Esophagus muscularis mucosa (tissue), 4 donors: ENCODE results near the gene XRCC6. TPM values are rescaled to one million over a fixed set of nuclear protein-coding genes. Genes with fewer than 3 reads are reported as not detected.
"Not testable (repeated sequence)": the region's sequence is repeated elsewhere in the genome, so short reads cannot be mapped to it uniquely, and the experiment has no call there.

Experiments
- DNase-seq: peaks from one replicate; pipeline ENCODE4 v3.0.0-alpha.2; 2017; ENCODE audit errors: extremely low spot score
- H3K27ac ChIP-seq, 4 donors: fragments of 200-600 bp; sonication (generic); replicated peaks in 1 of 4; 1 replicate in 3 of 4; 2 replicates in 1 of 4; pipeline ENCODE4 v1.5.1; 2016 to 2019; ENCODE audit warnings: mild to moderate bottlenecking in 1 of 4
- H3K27me3 ChIP-seq, 4 donors: fragments of 200-600 bp; sonication (generic); one replicate each; pipeline versions ENCODE4 v1.5.1 to v1.6.0; 2016 to 2019
- H3K36me3 ChIP-seq, 4 donors: fragments of 200-600 bp; sonication (generic); one replicate each; pipeline ENCODE4 v1.5.1; 2016 to 2019
- H3K4me1 ChIP-seq, 4 donors: fragments of 200-600 bp; sonication (generic); one replicate each; pipeline ENCODE4 v1.5.1; 2016 to 2019
- H3K4me3 ChIP-seq, 4 donors: fragments of 200-600 bp; sonication (generic); 1 replicate in 2 of 4; 2 replicates in 2 of 4; pipeline ENCODE4 v1.5.1; 2016 to 2019; ENCODE audit warnings: mild to moderate bottlenecking in 4 of 4, moderate library complexity in 1 of 4
- H3K9me3 ChIP-seq, 4 donors: fragments of 200-600 bp; sonication (generic); 1 replicate in 3 of 4; 2 replicates in 1 of 4; pipeline ENCODE4 v1.5.1; 2016 to 2019
- CTCF ChIP-seq, 3 experiments: fragments of 200-600 bp in 2 of 3; fragments of 450-650 bp in 1 of 3; sonication (generic) in 2 of 3; IDR thresholded peaks; one replicate each; pipeline ENCODE4 v1.5.1; 2017 to 2019; ENCODE audit warnings: antibody characterized with exemption in 3 of 3, mild to moderate bottlenecking in 2 of 3, moderate library complexity in 1 of 3
- EP300 ChIP-seq: sonication (generic); formaldehyde crosslinking; IDR thresholded peaks from one replicate; pipeline ENCODE4 v1.6.1; 2017; ENCODE audit warnings: antibody characterized with exemption
- POLR2A ChIP-seq: fragments of 450-650 bp; IDR thresholded peaks from one replicate; pipeline ENCODE4 v1.6.1; 2017; ENCODE audit warnings: antibody characterized with exemption, moderate library complexity, mild to moderate bottlenecking, low read depth
- POLR2AphosphoS5 ChIP-seq, 2 donors: sonication (generic); formaldehyde crosslinking; IDR thresholded peaks; one replicate each; pipeline ENCODE4 v1.6.1; 2017; ENCODE audit warnings: antibody characterized with exemption in 2 of 2
- WGBS: methylation state at CpG from one replicate; pipeline ENCODE4 v1.1.5; 2018; 5-methylcytosine and 5-hydroxymethylcytosine counted together
- intact Hi-C: fragments of 100-400 bp; cut with DNase I; formaldehyde crosslinking; loops from one replicate; pipeline ENCODE4 v1.15.1; 2023
- total RNA-seq, 4 donors: library from RNA; depleted of rRNA; stranded (reverse); fragments of >200 nt; gene quantifications; one replicate each; pipeline versions ENCODE4 v1.1.0 to v1.2.1, GENCODE V29; 2016

The XRCC6 gene
- total RNA-seq, 4 donors from 2014 or later: 181 to 255 (median 233) TPM

DNA sequence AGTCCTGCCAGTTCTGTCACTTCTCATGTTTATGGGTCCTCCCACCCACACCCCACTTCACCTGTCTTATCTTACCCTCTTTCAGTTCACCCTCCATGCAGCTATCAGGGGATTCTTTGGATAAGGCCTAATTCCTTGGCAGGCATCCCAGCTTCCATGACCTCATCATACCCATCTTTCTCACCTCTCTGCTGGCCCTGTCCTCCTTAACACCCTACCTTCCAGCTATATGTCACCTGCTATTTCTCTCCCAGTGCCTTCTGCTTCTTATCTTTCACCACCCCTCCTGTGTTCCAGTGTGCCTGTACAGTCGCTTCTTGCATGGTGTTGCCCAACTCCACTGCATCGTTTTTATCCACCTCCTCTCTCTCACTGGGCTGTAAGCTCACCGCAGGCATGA lies 39.3 kb downstream of the XRCC6 start:
- intact Hi-C loops: no loop called here
- no peaks in the 10 kb centered on the region for H3K9me3 ChIP-seq
- TF ChIP-seq POLR2AphosphoS5 (IDR thresholded peaks at IDR 0.05) (no peak), CTCF (IDR thresholded peaks at IDR 0.05) (no peak), EP300 (no peak), POLR2A (no peak)
- 62% methylated on average over 3 of the region's 3 CpGs for WGBS
- peaks cover 91 to 100% (median 100%) of the 10 kb centered on the region in 4 donors for H3K36me3 ChIP-seq
- peaks cover 0 to 9% (median 4%) of the 10 kb centered on the region in 4 donors for H3K4me1 ChIP-seq
- DNase-seq: no peak
- no peaks in the 10 kb centered on the region for H3K27me3 ChIP-seq
- H3K4me3 ChIP-seq: no peak overlapping the region
- peak overlapping the region in 1 of 4 donors; percentile 26 for H3K27ac ChIP-seq

GRCh38 chr22:41661088-41661487 lies 40.0 kb downstream of the XRCC6 start:
- H3K36me3 ChIP-seq: peaks cover 84 to 96% (median 94%) of the 10 kb centered on the region in 4 donors

GRCh38 chr22:41661713-41662112 lies 40.6 kb downstream of the XRCC6 start:
- H3K4me3 ChIP-seq: no peak overlapping the region
- H3K27ac ChIP-seq: no peak overlapping the region
- no peaks in the 10 kb centered on the region for H3K9me3 ChIP-seq
- peaks cover 0 to 16% (median 10%) of the 10 kb centered on the region in 4 donors for H3K4me1 ChIP-seq
- no peaks in the 10 kb centered on the region for H3K27me3 ChIP-seq
- WGBS: 98% methylated on average over 2 of the region's 2 CpGs
- intact Hi-C loops: no loop called here
- no peak for DNase-seq
- peaks cover 78 to 89% (median 88%) of the 10 kb centered on the region in 4 donors for H3K36me3 ChIP-seq
- no peak for TF ChIP-seq CTCF (IDR thresholded peaks at IDR 0.05)
- no peak for TF ChIP-seq EP300
- no peak for TF ChIP-seq POLR2A
- no peak for TF ChIP-seq POLR2AphosphoS5 (IDR thresholded peaks at IDR 0.05)

More at GRCh38 chr22:41661088-41661487, 40.0 kb downstream of the XRCC6 start:
- Histone ChIP-seq H3K4me1 (peaks cover 0 to 11% (median 4%) of the 10 kb centered on the region in 4 donors), H3K9me3 (no peaks in the 10 kb centered on the region), H3K27me3 (no peaks in the 10 kb centered on the region), H3K4me3 (no peak overlapping the region), H3K27ac (no peak overlapping the region)
- no peak for DNase-seq
- TF ChIP-seq POLR2A: no peak
- no peak for TF ChIP-seq CTCF (IDR thresholded peaks at IDR 0.05)
- no peak for TF ChIP-seq POLR2AphosphoS5 (IDR thresholded peaks at IDR 0.05)
- no peak for TF ChIP-seq EP300
- WGBS: 90% methylated on average over 3 of the region's 3 CpGs
- intact Hi-C loops: no loop called here

- H3K9me3 ChIP-seq, H3K27ac ChIP-seq, intact Hi-C loops, H3K27me3 ChIP-seq, H3K4me3 ChIP-seq, DNase-seq: not testable (repeated sequence)
- Histone ChIP-seq H3K4me1 (peaks cover 0 to 29% (median 21%) of the 10 kb centered on the region in 4 donors), H3K36me3 (peaks cover 59 to 70% (median 69%) of the 10 kb centered on the region in 4 donors)
- WGBS: 79% methylated on average over 6 of the region's 9 CpGs
These were observed 42.5 kb downstream of the XRCC6 start for GRCh38 chr22:41663594-41663993.

- DNase-seq: no peak
- no peak overlapping the region for H3K27ac ChIP-seq
- intact Hi-C loops: no loop called here
These were observed 43.4 kb downstream of the XRCC6 start for GRCh38 chr22:41664490-41664889.

More at GRCh38 chr22:41664490-41664889, 43.4 kb downstream of the XRCC6 start:
- no peak overlapping the region for H3K4me3 ChIP-seq
- no peaks in the 10 kb centered on the region for H3K9me3 ChIP-seq
- H3K27me3 ChIP-seq: no peaks in the 10 kb centered on the region
- peaks cover 50 to 61% (median 60%) of the 10 kb centered on the region in 4 donors for H3K36me3 ChIP-seq
- TF ChIP-seq CTCF (IDR thresholded peaks at IDR 0.05): no peak
- no peak for TF ChIP-seq POLR2AphosphoS5 (IDR thresholded peaks at IDR 0.05)
- TF ChIP-seq POLR2A: no peak
- no peak for TF ChIP-seq EP300
- H3K4me1 ChIP-seq: peaks cover 0 to 29% (median 21%) of the 10 kb centered on the region in 4 donors
